ENCODE data around the gene SUPT20HL2.

GRCh38 chrX:24350217-24350616 lies 36.3 kb upstream of the SUPT20HL2 start:
- TF ChIP-seq CTCF (conservative IDR thresholded peaks at IDR 0.05 in 1 of 2, IDR thresholded peaks at IDR 0.05 in 1 of 2; ENCODE audit: extremely low read depth in 1 of 2, insufficient read depth in 1 of 2, low read depth in 1 of 2, low read length in 2 of 2), result no peak
- TF ChIP-seq EZH2 (IDR thresholded peaks at IDR 0.05; ENCODE audit: borderline replicate concordance, low read length), result no peak
